GM12801 (cell line): ENCODE measurements around the gene TMC2.

Experiments used
- CTCF ChIP-seq: IDR thresholded peaks from one replicate; pipeline ENCODE4 v1.5.1; 2011; ENCODE audit warnings: control low read depth; ENCODE audit not compliant: insufficient read length; ENCODE audit errors: extremely low read depth

TMC2 gene

DNA sequence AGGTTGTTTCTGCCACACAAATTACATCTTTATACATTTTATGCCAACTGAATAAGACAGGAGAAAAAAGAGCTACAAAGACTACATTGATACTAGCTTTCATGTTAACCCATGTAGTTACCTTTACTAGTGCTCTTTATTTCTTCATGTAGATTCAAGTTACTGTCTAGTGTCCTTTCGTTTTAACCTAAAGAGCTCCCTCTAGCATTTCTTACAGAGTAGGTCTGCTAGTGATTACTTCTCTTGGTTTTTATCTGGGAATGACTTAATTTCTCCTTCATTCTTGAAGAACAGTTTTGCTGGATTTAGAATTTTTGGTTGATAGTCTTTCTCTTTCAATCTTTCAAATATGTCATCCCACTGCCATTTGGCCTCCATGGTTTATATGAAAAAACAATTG is 94.9 kb downstream of the TMC2 start:
- TF ChIP-seq CTCF = no peak

GRCh38 chr20:2633381-2633780 is 97.0 kb downstream of the TMC2 start:
- no peak for TF ChIP-seq CTCF

DNA sequence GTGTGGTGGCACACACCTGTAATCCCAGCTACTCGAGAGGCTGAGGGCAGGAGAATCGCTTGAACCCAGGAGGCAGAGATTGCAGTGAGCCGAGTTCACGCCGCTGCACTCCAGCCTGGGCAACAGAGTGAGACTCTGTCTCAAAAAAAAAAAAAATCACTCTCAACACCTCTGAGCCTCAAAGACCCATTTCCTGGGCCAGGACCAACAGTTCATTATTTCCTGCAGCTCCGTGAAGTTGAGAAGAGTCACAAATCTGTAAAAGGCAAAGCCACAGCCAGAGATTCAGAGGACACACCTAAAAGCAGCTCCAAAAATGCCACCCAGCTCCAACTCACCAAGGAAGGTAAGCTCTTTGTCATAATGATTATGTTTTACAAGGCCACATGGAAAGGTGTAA is 100.9 kb downstream of the TMC2 start:
- no peak for TF ChIP-seq CTCF

- no peak for TF ChIP-seq CTCF
These were observed 103.9 kb downstream of the TMC2 start for GRCh38 chr20:2640260-2640659.

- TF ChIP-seq CTCF = no peak
These were observed 104.5 kb downstream of the TMC2 start for GRCh38 chr20:2640899-2641298.

- no peak for TF ChIP-seq CTCF
These were observed 107.3 kb downstream of the TMC2 start for GRCh38 chr20:2643708-2644107.

DNA sequence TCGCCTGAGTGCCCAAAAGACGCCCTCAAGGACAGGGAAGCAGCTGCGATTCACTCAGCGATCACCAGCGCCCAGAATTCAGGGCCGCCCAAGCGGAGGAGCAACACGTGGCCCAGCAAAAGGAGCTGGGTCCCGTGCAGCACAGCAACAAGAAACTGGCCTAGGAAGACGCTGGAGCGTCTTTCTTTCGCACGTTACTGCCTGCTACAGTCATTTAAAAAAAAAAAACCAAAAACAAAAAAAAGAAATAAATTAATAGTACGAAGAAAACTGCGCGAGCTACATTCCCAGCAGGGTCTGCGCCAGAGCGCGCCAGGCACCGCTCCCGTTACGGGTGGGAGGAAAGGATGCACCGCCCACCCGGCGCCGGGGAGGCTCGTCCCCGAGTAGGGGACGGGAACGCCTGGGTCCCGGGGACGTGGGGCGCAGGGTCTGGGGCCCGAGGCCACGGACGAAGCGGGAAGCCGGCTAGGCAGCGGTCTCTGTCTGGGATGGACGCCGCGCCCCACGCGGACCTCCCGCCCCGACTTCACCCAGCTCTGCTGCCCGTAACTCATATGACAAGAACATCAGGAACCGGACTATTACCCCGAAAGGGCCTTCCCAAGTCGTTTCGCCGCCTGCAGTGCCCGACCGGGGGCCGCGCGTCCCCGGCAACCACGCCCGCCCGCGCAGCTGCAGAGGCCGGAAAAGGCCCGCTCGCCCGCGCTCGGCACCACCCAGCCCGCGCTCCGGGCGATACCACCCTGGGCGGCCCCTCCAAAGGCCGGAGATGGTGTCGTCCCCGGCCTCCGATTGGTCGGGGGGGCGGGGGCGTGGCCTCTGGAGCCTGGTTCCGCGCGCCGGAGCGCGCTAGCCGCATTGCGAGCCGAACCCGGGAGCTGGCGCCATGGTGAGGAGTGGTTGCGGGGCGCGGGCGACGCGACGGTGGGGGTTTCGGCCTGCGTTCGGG is 115.7 kb downstream of the TMC2 start, which contains the start of gene NOP56:
Gene NOP56 (plus strand): TSS at position 861 of the 952 bp plus-strand sequence. CDS start 29 bp downstream, at position 890.
- no peak for TF ChIP-seq CTCF
